Naive B cell (primary cell): ENCODE results near the gene NINJ1. TPM values are rescaled to one million over a fixed set of nuclear protein-coding genes. Genes with fewer than 3 reads are reported as not detected.
"Not testable (repeated sequence)": the region's sequence is repeated elsewhere in the genome, so short reads cannot be mapped to it uniquely, and the experiment has no call there.

Experiments
- ATAC-seq, 2 donors: fragments of 150-1000 bp; cut with Tn5 transposase; 2 replicates each; pipeline ENCODE4 v1.10.0; 2021; ENCODE audit warnings: low read depth in 2 of 2, mild to moderate bottlenecking in 2 of 2, moderate library complexity in 2 of 2
- DNase-seq: peaks from one replicate; pipeline ENCODE4 v3.0.0; 2022
- H3K27ac Mint-ChIP-seq, 6 donors: one replicate each; pipeline ENCODE4 v1.8.0; 2020 to 2022; ENCODE audit warnings: mild to moderate bottlenecking in 6 of 6, mixed read lengths in 6 of 6, moderate library complexity in 5 of 6, inconsistent platforms in 2 of 6
- H3K27me3 Mint-ChIP-seq, 3 donors: one replicate each; pipeline ENCODE4 v1.8.0; 2021 to 2022; ENCODE audit warnings: mixed read lengths in 3 of 3, mild to moderate bottlenecking in 1 of 3
- H3K36me3 Mint-ChIP-seq, 2 donors: one replicate each; pipeline ENCODE4 v1.8.0; 2020 to 2022; ENCODE audit warnings: mixed read lengths in 2 of 2, inconsistent platforms in 1 of 2, mild to moderate bottlenecking in 1 of 2
- H3K4me1 Mint-ChIP-seq, 3 donors: one replicate each; pipeline ENCODE4 v1.8.0; 2020 to 2022; ENCODE audit warnings: mixed read lengths in 3 of 3, inconsistent platforms in 1 of 3, mild to moderate bottlenecking in 1 of 3, moderate library complexity in 1 of 3
- H3K4me3 Mint-ChIP-seq, 8 donors: one replicate each; pipeline ENCODE4 v1.8.0; 2020 to 2022; ENCODE audit warnings: mild to moderate bottlenecking in 8 of 8, mixed read lengths in 8 of 8, moderate library complexity in 8 of 8, inconsistent platforms in 2 of 8
- H3K9me3 Mint-ChIP-seq, 7 donors: one replicate each; pipeline ENCODE4 v1.8.0; 2020 to 2022; ENCODE audit warnings: mixed read lengths in 7 of 7, mild to moderate bottlenecking in 5 of 7, inconsistent platforms in 2 of 7, moderate library complexity in 1 of 7
- polyA plus RNA-seq, 6 donors: library from polyadenylated mRNA; unstranded; fragments of 300-500 nt; fragmentation: Illumina TruSeq; gene quantifications; one replicate each; pipeline ENCODE4 v1.2.3, GENCODE V29; 2021; ENCODE audit warnings: low read depth in 6 of 6

Gene NINJ1
- polyA plus RNA-seq, 6 donors from 2014 or later = 4.3 to 14.2 (median 7.1) TPM

- peaks cover 18 to 29% (median 24%) of the 10 kb centered on the region in 3 donors for H3K4me1 Mint-ChIP-seq
- no peak for DNase-seq
Observed at GRCh38 chr9:93117924-93118862, 15.9 kb downstream of the NINJ1 start.

DNA sequence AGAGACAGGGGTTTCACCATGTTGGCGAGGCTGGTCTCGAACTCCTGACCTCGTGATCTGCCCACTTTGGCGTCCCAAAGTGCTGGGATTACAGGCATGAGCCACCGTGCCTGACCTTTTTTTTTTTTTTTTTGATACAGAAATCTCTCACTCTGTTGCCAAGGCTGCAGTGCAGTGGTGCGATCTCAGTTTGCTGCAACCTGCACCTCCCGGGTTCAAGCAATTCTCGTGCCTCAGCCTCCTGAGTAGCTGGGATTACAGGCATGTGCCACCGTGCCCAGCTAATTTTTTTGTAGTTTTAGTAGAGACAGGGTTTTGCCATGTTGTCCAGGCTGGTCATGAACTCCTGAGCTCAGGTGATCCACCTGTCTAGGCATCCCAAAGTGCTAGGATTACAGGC is 16.5 kb downstream of the NINJ1 start:
- not testable (repeated sequence) for H3K36me3 Mint-ChIP-seq, DNase-seq, H3K27me3 Mint-ChIP-seq, H3K9me3 Mint-ChIP-seq, H3K4me3 Mint-ChIP-seq, ATAC-seq
- H3K4me1 Mint-ChIP-seq = peaks cover 18 to 31% (median 24%) of the 10 kb centered on the region in 3 donors
- peak overlapping the region in 2 of 6 donors; percentile 41 to 78 for H3K27ac Mint-ChIP-seq

More at GRCh38 chr9:93117924-93118862, 15.9 kb downstream of the NINJ1 start:
- no peaks in the 10 kb centered on the region for H3K9me3 Mint-ChIP-seq
- no peak for ATAC-seq
- no peaks in the 10 kb centered on the region for H3K36me3 Mint-ChIP-seq
- H3K4me3 Mint-ChIP-seq = no peak overlapping the region
- peak overlapping the region in 2 of 6 donors; percentile 41 to 78 for H3K27ac Mint-ChIP-seq
- H3K27me3 Mint-ChIP-seq = no peaks in the 10 kb centered on the region

DNA sequence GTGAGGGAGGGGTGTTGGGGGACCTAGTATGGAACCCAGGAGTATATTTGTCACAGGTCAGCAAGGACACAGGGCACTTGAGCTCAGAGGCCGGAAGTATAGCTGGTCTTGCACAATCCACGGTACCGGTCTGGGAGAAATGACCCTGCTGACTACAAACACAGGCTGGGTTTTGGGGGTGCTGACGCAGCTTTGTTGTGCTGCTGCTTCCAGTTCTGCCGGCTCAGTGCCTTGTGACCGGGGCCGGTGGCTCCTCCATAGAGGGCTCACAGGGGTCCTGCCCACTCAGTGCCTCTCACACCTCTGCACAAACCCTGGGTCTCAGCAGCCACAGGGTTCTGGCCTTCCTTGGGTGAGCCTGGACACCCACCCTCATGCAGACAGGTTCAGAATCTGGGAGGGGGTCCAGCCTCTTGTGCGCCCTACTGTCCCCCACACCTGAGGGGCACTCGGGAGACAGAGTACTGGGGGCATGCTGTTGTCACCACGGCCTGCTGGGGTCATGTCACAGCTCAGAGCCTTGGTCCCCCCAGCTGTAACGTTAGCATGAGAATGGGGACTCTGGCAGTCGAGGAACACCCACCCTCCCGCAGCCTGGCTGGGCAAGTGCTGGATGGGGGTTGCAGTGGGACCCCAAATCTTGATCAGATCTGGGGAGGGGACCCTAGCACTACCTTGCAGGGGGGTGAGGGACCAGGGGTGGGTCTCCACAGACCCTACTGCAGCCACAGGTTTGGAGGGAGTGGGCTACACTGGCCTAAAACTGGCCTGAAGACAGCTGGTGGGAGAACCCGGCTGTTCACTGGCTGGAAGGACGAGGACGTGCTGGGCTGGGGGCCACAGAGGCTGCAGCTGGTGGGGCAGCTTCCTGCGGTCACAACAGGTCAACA is 17.7 kb downstream of the NINJ1 start:
- no peaks in the 10 kb centered on the region for H3K36me3 Mint-ChIP-seq
- peaks cover 21 to 40% (median 21%) of the 10 kb centered on the region in 3 donors for H3K4me1 Mint-ChIP-seq
- no peak overlapping the region for H3K4me3 Mint-ChIP-seq
- ATAC-seq (no peak), DNase-seq (no peak)
- no peaks in the 10 kb centered on the region for H3K27me3 Mint-ChIP-seq
- H3K9me3 Mint-ChIP-seq = no peaks in the 10 kb centered on the region
- peak overlapping the region in 1 of 6 donors; percentile 65 for H3K27ac Mint-ChIP-seq

- H3K4me3 Mint-ChIP-seq = no peak overlapping the region
- peak overlapping the region in 1 of 6 donors; percentile 65 for H3K27ac Mint-ChIP-seq
- ATAC-seq = no peak
- H3K36me3 Mint-ChIP-seq = peaks cover 0 to 7% of the 10 kb centered on the region in 2 donors
- no peak for DNase-seq
- H3K27me3 Mint-ChIP-seq = no peaks in the 10 kb centered on the region
- H3K9me3 Mint-ChIP-seq = no peaks in the 10 kb centered on the region
- H3K4me1 Mint-ChIP-seq = peaks cover 28 to 40% (median 28%) of the 10 kb centered on the region in 3 donors
Observed at GRCh38 chr9:93115486-93116071, 18.5 kb downstream of the NINJ1 start.

- Mint-ChIP-seq H3K36me3 (peaks cover 0 to 8% of the 10 kb centered on the region in 2 donors), H3K27me3 (no peaks in the 10 kb centered on the region), H3K9me3 (no peaks in the 10 kb centered on the region), H3K27ac (peak overlapping the region in 3 of 6 donors; percentile 15 to 83 (median 53)), H3K4me1 (peaks cover 28 to 40% (median 28%) of the 10 kb centered on the region in 3 donors), H3K4me3 (no peak overlapping the region)
- DNase-seq = no peak
- no peak for ATAC-seq
Observed at GRCh38 chr9:93114984-93115335, 19.1 kb downstream of the NINJ1 start.

DNA sequence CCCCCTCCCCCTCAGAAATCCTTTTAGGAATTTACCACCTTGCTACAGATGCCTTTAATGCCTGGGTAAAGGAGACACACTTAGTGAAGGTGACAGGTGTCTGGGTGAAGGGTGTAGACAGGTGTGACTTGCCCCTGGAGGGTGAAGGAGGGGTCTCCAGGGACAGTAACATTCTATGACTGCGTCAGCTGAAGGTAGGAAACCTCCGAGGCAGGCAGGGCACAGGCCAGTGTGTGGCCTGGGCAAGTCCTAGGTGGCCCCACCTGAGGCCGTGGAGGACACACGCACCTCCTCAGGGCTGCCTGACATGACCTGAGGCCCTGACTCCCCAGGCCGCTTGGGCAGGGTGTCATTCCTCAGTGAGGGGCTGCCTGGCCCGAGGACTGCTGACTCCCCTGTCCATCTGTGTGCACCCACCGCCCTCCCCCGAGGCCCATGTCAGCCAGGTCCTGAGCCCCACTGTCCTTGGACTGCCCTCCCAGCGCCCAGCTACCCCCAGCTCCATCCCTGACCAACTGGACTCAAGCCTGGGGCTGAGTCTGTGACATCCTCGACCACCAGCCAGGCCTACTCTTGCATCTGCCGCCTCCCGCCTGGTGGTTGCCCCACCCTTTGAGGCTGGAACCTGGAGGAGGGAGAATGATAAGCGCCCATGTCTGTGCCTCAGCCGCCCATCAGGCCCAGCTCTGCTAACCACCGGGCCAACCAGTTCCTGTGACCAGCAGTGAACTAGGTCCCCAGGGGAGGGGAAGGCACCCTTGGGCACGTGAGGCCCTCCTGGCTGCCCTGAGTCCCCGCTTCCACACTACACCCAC is 19.7 kb downstream of the NINJ1 start:
- Mint-ChIP-seq H3K4me1 (peaks cover 22 to 36% (median 24%) of the 10 kb centered on the region in 3 donors), H3K27ac (peak overlapping the region in 2 of 6 donors; percentile 53 to 82), H3K9me3 (no peaks in the 10 kb centered on the region), H3K27me3 (no peaks in the 10 kb centered on the region), H3K4me3 (no peak overlapping the region), H3K36me3 (peaks cover 0 to 8% of the 10 kb centered on the region in 2 donors)
- no peak for ATAC-seq
- no peak for DNase-seq

DNA sequence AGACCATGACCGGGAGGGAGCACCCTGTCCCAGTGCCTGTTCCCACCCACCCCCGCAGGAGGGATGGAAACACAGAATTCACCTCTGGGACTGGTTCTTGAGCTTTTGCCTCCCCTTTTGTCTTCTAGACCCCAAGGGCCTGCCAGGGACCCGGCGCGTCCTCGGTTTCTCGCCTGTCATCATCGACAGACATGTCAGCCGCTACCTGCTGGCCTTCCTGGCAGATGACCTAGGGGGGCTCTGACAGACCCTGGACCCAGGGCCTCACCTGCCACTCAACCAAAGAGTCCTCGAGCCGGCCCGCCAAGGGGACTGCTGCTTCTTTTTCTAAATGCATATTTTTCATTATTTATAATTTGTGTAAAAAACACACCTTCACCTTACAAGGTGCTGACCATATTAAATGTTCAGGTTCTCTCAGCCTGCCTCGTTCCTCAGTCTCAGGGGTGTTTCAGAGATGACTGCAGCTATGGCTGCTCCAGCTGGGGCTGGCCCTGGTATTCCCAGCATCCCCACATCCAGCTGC is 21.1 kb downstream of the NINJ1 start:
- ATAC-seq (no peak), DNase-seq (no peak)
- no peaks in the 10 kb centered on the region for H3K27me3 Mint-ChIP-seq
- H3K27ac Mint-ChIP-seq = no peak overlapping the region
- H3K9me3 Mint-ChIP-seq = no peaks in the 10 kb centered on the region
- peak overlapping the region in 1 of 8 donors; percentile 40 for H3K4me3 Mint-ChIP-seq
- H3K36me3 Mint-ChIP-seq = peaks cover 0 to 8% of the 10 kb centered on the region in 2 donors
- H3K4me1 Mint-ChIP-seq = peaks cover 19 to 41% (median 25%) of the 10 kb centered on the region in 3 donors

DNA sequence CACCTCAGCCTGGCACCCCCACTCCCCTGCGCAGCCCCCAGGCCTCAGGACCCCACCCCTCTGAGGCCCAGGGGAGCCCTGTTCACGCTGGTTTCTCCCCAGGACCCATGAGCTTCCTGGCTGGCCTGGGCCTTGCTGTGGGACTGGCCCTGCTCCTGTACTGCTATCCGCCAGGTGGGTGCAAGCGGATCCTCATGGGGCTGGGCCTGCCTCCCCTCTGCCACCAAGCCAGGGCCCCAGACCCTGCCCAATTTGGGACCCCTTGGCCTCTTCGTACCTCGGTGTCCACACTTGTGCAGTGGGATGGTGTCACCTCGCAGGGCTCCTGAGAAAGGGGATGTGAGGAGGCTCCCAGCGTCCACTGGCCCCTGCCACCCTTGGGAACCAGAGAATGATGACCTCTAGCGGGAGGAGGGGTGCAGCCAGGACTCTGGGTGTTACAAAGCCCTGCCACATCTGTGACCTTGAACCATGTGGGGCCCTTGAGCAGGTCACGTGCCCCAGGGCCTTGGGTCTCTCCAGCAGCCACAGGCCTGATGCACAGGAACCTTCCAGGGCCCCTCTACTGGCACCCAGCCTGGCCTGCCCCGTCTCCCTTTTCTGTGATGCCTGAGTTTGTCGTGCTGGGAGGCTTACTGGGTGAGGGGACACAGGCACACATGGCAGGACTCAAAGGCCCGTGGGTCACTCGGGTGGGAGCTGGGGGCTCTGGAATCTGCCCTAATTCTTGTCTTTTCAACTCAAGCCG is 21.8 kb downstream of the NINJ1 start:
- no peak for DNase-seq
- Mint-ChIP-seq H3K4me1 (peaks cover 21 to 41% (median 28%) of the 10 kb centered on the region in 3 donors), H3K36me3 (peaks cover 0 to 8% of the 10 kb centered on the region in 2 donors), H3K4me3 (peak overlapping the region in 2 of 8 donors; percentile 6 to 40), H3K27ac (no peak overlapping the region), H3K9me3 (no peaks in the 10 kb centered on the region), H3K27me3 (no peaks in the 10 kb centered on the region)
- no peak for ATAC-seq

GRCh38 chr9:93111371-93112115 is 22.5 kb downstream of the NINJ1 start:
- Mint-ChIP-seq H3K27me3 (no peaks in the 10 kb centered on the region), H3K27ac (peak overlapping the region in 1 of 6 donors; percentile 32), H3K4me3 (peak overlapping the region in 2 of 8 donors; percentile 6 to 44), H3K36me3 (peaks cover 0 to 8% of the 10 kb centered on the region in 2 donors), H3K4me1 (peaks cover 21 to 41% (median 30%) of the 10 kb centered on the region in 3 donors), H3K9me3 (no peaks in the 10 kb centered on the region)
- peak; percentile 49 to 52 for ATAC-seq
- no peak for DNase-seq

DNA sequence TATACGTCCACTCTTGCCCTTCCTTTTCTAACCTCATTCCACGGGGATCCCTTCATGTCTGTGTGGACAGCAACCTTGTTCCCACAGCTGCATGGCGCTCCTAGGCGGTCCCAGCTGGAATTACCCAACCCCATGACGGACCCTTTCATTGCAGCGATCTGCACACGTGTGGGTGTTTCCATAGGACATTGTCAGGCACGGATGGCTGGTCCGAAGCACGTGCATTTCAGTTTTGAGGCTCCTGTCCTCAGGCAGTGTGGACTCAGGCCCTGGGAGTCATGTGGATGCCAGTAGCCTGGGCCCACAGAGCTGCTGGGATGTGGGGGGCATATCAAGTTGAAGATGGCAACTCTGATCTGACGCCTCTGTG is 23.1 kb downstream of the NINJ1 start:
- Mint-ChIP-seq H3K4me1 (peaks cover 21 to 43% (median 30%) of the 10 kb centered on the region in 3 donors), H3K27me3 (no peaks in the 10 kb centered on the region), H3K27ac (peak overlapping the region in 3 of 6 donors; percentile 32 to 65 (median 62)), H3K36me3 (peaks cover 0 to 8% of the 10 kb centered on the region in 2 donors), H3K4me3 (peak overlapping the region in 2 of 8 donors; percentile 1 to 16), H3K9me3 (no peaks in the 10 kb centered on the region)
- no peak for ATAC-seq
- DNase-seq = no peak

GRCh38 chr9:93110311-93110855 is 23.7 kb downstream of the NINJ1 start:
- Mint-ChIP-seq H3K4me1 (peaks cover 21 to 49% (median 30%) of the 10 kb centered on the region in 3 donors), H3K27me3 (no peaks in the 10 kb centered on the region), H3K27ac (peak overlapping the region in 2 of 6 donors; percentile 32 to 39), H3K9me3 (peaks cover 0 to 3% (median 0%) of the 10 kb centered on the region in 7 donors), H3K36me3 (peaks cover 0 to 8% of the 10 kb centered on the region in 2 donors), H3K4me3 (no peak overlapping the region)
- DNase-seq = no peak
- ATAC-seq = peak in 1 of 2 donors; percentile 18
